Measurements from ENCODE around the gene RAB28.

RAB28 gene

DNA sequence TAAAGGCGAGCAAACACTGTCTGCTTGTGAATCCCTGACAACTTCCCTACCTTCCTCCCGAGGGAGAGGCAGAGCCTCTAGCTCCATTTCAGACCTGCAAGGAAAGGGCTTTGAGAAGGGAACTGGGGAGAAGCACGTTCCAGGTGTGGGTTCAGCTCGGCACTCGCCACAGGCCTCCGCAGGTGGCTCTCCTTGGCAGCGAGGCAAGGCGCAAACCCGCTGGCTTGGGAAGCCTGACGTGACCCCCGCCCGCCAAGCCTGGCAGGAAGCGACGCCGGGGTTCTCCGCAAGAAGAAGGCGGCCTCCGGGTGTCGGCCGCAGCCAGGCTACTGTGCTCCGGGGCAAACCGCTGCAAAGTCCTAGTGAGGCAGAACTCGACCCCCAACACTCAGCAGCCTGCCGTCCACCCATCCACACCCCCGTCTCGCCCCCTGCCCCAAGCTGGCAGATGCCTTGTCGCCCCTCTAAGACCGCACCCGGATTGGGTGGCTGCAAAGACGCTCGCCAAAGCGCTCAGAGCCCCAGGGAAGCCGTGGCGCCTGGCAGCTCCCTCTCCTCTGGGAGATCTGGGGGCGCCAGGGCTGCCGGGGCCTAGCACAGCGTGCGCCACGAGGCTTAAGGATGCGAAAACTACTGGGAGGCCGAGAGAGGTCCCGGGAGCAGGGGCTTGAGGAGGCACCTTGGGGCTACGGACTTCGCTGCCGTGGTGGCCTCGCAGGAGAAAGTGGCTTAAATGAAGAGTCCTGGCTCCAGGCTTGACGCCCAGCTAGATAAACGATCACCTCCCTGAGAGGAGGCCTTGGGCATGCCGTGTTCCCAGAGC, 38.4 kb upstream of the RAB28 start:
- H3K4me3 ChIP-seq (ENCODE audit: low read length in 2 of 2): peak overlapping the region in 1 of 2 donors; percentile 33
- H2BK120ac ChIP-seq (ENCODE audit: low read depth, low read length): no peak overlapping the region
- H3K4me1 ChIP-seq (ENCODE audit: control insufficient read depth in 2 of 2, insufficient read depth in 1 of 2, low read depth in 1 of 2, low read length in 2 of 2): peaks cover 0 to 10% of the 10 kb centered on the region in 2 donors
- no peak overlapping the region for H3K4ac ChIP-seq (ENCODE audit: low read length)
- no CpG with 5 or more reads among the region's 49 CpGs for WGBS, 2 donors (ENCODE audit: extremely low coverage in 2 of 2, insufficient read length in 2 of 2, insufficient replicate concordance in 1 of 2)
- peaks cover 50 to 71% (median 64%) of the 10 kb centered on the region in 3 experiments for H3K27me3 ChIP-seq (ENCODE audit: control insufficient read depth in 3 of 3, insufficient read depth in 3 of 3, low read depth in 1 of 3, low read length in 3 of 3)
- no peaks in the 10 kb centered on the region for H3K36me3 ChIP-seq (replicated peaks in 1 of 2; ENCODE audit: control insufficient read depth in 2 of 2, insufficient read depth in 2 of 2, low read length in 2 of 2)
- H3K79me1 ChIP-seq (ENCODE audit: low read depth, low read length): no peaks in the 10 kb centered on the region
- peak overlapping the region; percentile 86 for H3K18ac ChIP-seq (ENCODE audit: low read length)
- peak overlapping the region; percentile 62 for H3K23ac ChIP-seq (ENCODE audit: low read depth, low read length, poor library complexity)
- peak overlapping the region; percentile 74 for H2AK5ac ChIP-seq (ENCODE audit: low read depth, low read length)
- peak overlapping the region; percentile 53 for H3K4me2 ChIP-seq (ENCODE audit: insufficient read depth, low read length, poor library complexity, severe bottlenecking)
- H3K9ac ChIP-seq (ENCODE audit: low read depth, low read length, poor library complexity): peak overlapping the region; percentile 18
- DNase-seq (ENCODE audit: low spot score): no peak
- H2BK12ac ChIP-seq (ENCODE audit: low read length): peak overlapping the region; percentile 36
- H3K27ac ChIP-seq (replicated peaks; ENCODE audit: low read length): no peak overlapping the region
- no peak overlapping the region for H4K91ac ChIP-seq (ENCODE audit: low read depth, low read length, poor library complexity)
- peaks cover 22 to 30% of the 10 kb centered on the region in 2 donors for H3K9me3 ChIP-seq (replicated peaks in 1 of 2; ENCODE audit: control insufficient read depth in 2 of 2, insufficient read depth in 1 of 2, low read depth in 1 of 2, low read length in 2 of 2)
- peak overlapping the region; percentile 78 for H2AFZ ChIP-seq (ENCODE audit: low read length)
- peak overlapping the region; percentile 55 for H2BK15ac ChIP-seq (ENCODE audit: low read length)
- peak overlapping the region; percentile 51 for H3K14ac ChIP-seq (ENCODE audit: low read length)
- peak overlapping the region; percentile 78 for H4K8ac ChIP-seq (ENCODE audit: low read depth, low read length)
- no peak overlapping the region for H2BK5ac ChIP-seq (ENCODE audit: low read length)

DNA sequence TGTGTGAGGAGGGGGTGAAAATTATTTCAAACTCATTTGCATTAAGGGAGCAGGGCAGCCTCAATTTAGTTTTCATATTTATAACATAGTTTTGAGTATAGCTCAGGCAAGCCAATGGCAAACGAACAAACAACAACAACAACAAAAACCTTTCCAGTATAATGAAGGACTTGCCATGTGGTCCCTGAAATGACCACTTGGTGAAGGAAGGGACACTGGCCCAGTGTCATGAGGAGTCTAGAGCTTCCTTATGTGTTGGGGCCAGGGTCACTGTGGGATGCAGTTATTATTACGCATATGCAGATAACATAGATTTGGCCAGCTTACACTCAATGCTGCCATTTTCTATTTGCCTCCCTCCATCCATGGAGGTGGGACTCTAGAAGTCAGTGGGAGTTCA, 36.9 kb upstream of the RAB28 start:
- Histone ChIP-seq H2BK5ac (ENCODE audit: low read length) (no peak overlapping the region), H3K4me3 (ENCODE audit: low read length in 2 of 2) (no peak overlapping the region), H2BK15ac (ENCODE audit: low read length) (no peak overlapping the region), H3K79me1 (ENCODE audit: low read depth, low read length) (no peaks in the 10 kb centered on the region), H3K4me2 (ENCODE audit: insufficient read depth, low read length, poor library complexity, severe bottlenecking) (no peak overlapping the region), H3K27me3 (ENCODE audit: control insufficient read depth in 3 of 3, insufficient read depth in 3 of 3, low read depth in 1 of 3, low read length in 3 of 3) (peaks cover 38 to 61% (median 49%) of the 10 kb centered on the region in 3 experiments), H3K9me3 (replicated peaks in 1 of 2; ENCODE audit: control insufficient read depth in 2 of 2, insufficient read depth in 1 of 2, low read depth in 1 of 2, low read length in 2 of 2) (peaks cover 22 to 25% of the 10 kb centered on the region in 2 donors), H3K14ac (ENCODE audit: low read length) (no peak overlapping the region), H2BK120ac (ENCODE audit: low read depth, low read length) (no peak overlapping the region), H3K36me3 (replicated peaks in 1 of 2; ENCODE audit: control insufficient read depth in 2 of 2, insufficient read depth in 2 of 2, low read length in 2 of 2) (no peaks in the 10 kb centered on the region), H3K4ac (ENCODE audit: low read length) (no peak overlapping the region), H4K8ac (ENCODE audit: low read depth, low read length) (no peak overlapping the region), H3K27ac (replicated peaks; ENCODE audit: low read length) (no peak overlapping the region), H3K4me1 (ENCODE audit: control insufficient read depth in 2 of 2, insufficient read depth in 1 of 2, low read depth in 1 of 2, low read length in 2 of 2) (peaks cover 0 to 10% of the 10 kb centered on the region in 2 donors), H3K23ac (ENCODE audit: low read depth, low read length, poor library complexity) (no peak overlapping the region), H2AK5ac (ENCODE audit: low read depth, low read length) (no peak overlapping the region), H3K18ac (ENCODE audit: low read length) (no peak overlapping the region), H2BK12ac (ENCODE audit: low read length) (no peak overlapping the region), H4K91ac (ENCODE audit: low read depth, low read length, poor library complexity) (no peak overlapping the region), H3K9ac (ENCODE audit: low read depth, low read length, poor library complexity) (no peak overlapping the region), H2AFZ (ENCODE audit: low read length) (no peak overlapping the region)
- no CpG with 5 or more reads among the region's 2 CpGs for WGBS, 2 donors (ENCODE audit: extremely low coverage in 2 of 2, insufficient read length in 2 of 2, insufficient replicate concordance in 1 of 2)
- DNase-seq (ENCODE audit: low spot score): no peak

DNA sequence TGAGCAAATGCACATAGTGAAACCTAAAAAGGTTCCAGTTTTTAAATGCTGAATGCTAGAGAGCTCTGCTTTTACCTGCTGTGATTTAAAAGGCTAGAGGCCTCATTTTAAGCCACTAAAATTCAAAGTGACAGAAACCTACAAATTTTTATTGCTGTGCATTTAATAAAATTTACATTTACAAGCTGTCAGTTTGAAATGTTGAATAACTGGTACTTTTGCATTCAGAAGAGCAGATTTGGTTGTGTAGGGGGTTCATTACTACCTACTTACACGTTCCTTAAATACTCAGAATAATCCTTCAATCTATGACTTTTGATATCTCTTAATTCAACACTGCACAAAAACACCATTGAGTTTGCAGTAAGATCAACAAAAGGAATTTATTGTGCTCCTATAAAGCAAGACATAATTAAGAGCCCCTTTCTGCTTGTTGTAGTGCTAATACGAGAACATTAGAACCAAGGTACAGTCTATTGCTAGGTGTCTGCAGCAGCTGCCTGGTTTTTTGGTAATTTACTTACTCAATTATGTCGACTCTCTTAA, 32.2 kb upstream of the RAB28 start:
- DNase-seq (ENCODE audit: low spot score): no peak
- Histone ChIP-seq H3K79me1 (ENCODE audit: low read depth, low read length) (no peaks in the 10 kb centered on the region), H4K91ac (ENCODE audit: low read depth, low read length, poor library complexity) (no peak overlapping the region), H3K23ac (ENCODE audit: low read depth, low read length, poor library complexity) (no peak overlapping the region), H3K27me3 (ENCODE audit: control insufficient read depth in 3 of 3, insufficient read depth in 3 of 3, low read depth in 1 of 3, low read length in 3 of 3) (peaks cover 0 to 17% (median 5%) of the 10 kb centered on the region in 3 experiments), H3K4me1 (ENCODE audit: control insufficient read depth in 2 of 2, insufficient read depth in 1 of 2, low read depth in 1 of 2, low read length in 2 of 2) (no peaks in the 10 kb centered on the region), H2BK15ac (ENCODE audit: low read length) (no peak overlapping the region), H2BK5ac (ENCODE audit: low read length) (no peak overlapping the region), H2AK5ac (ENCODE audit: low read depth, low read length) (no peak overlapping the region), H3K27ac (replicated peaks; ENCODE audit: low read length) (no peak overlapping the region), H3K18ac (ENCODE audit: low read length) (no peak overlapping the region), H4K8ac (ENCODE audit: low read depth, low read length) (no peak overlapping the region), H3K9ac (ENCODE audit: low read depth, low read length, poor library complexity) (no peak overlapping the region), H2AFZ (ENCODE audit: low read length) (no peak overlapping the region), H2BK12ac (ENCODE audit: low read length) (no peak overlapping the region), H3K9me3 (replicated peaks in 1 of 2; ENCODE audit: control insufficient read depth in 2 of 2, insufficient read depth in 1 of 2, low read depth in 1 of 2, low read length in 2 of 2) (no peaks in the 10 kb centered on the region), H2BK120ac (ENCODE audit: low read depth, low read length) (no peak overlapping the region), H3K36me3 (replicated peaks in 1 of 2; ENCODE audit: control insufficient read depth in 2 of 2, insufficient read depth in 2 of 2, low read length in 2 of 2) (no peaks in the 10 kb centered on the region), H3K4me3 (ENCODE audit: low read length in 2 of 2) (no peak overlapping the region), H3K14ac (ENCODE audit: low read length) (no peak overlapping the region), H3K4me2 (ENCODE audit: insufficient read depth, low read length, poor library complexity, severe bottlenecking) (no peak overlapping the region), H3K4ac (ENCODE audit: low read length) (no peak overlapping the region)
- WGBS, 2 donors (ENCODE audit: extremely low coverage in 2 of 2, insufficient read length in 2 of 2, insufficient replicate concordance in 1 of 2): no CpG with 5 or more reads among the region's 3 CpGs

DNA sequence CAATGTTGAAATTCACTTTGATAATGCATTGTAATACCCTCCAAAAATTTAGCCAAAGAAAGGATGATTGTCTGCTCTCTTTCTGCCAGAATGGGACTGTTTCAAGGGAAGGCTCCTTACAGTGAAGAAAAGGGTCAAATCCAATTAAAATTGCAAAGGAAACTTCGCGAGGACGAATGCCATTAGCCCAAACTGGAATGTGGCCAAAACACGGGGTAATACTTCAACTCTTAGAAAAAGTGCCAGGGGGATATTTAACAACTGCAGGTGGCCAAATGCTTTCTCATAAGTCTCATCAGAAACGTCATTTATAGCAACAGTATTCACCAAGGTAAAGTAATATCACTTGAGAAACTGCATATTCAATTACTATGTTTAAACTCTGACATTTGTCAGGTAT, 31.1 kb upstream of the RAB28 start:
- H3K4me3 ChIP-seq (ENCODE audit: low read length in 2 of 2): no peak overlapping the region
- no peaks in the 10 kb centered on the region for H3K9me3 ChIP-seq (replicated peaks in 1 of 2; ENCODE audit: control insufficient read depth in 2 of 2, insufficient read depth in 1 of 2, low read depth in 1 of 2, low read length in 2 of 2)
- H4K8ac ChIP-seq (ENCODE audit: low read depth, low read length): no peak overlapping the region
- no CpG with 5 or more reads among the region's 5 CpGs for WGBS, 2 donors (ENCODE audit: extremely low coverage in 2 of 2, insufficient read length in 2 of 2, insufficient replicate concordance in 1 of 2)
- H2BK15ac ChIP-seq (ENCODE audit: low read length): no peak overlapping the region
- no peak overlapping the region for H3K27ac ChIP-seq (replicated peaks; ENCODE audit: low read length)
- no peaks in the 10 kb centered on the region for H3K4me1 ChIP-seq (ENCODE audit: control insufficient read depth in 2 of 2, insufficient read depth in 1 of 2, low read depth in 1 of 2, low read length in 2 of 2)
- no peak overlapping the region for H2BK120ac ChIP-seq (ENCODE audit: low read depth, low read length)
- no peak overlapping the region for H2BK12ac ChIP-seq (ENCODE audit: low read length)
- H3K27me3 ChIP-seq (ENCODE audit: control insufficient read depth in 3 of 3, insufficient read depth in 3 of 3, low read depth in 1 of 3, low read length in 3 of 3): peaks cover 0 to 9% (median 0%) of the 10 kb centered on the region in 3 experiments
- no peak overlapping the region for H3K9ac ChIP-seq (ENCODE audit: low read depth, low read length, poor library complexity)
- no peak overlapping the region for H2AFZ ChIP-seq (ENCODE audit: low read length)
- no peak overlapping the region for H3K4ac ChIP-seq (ENCODE audit: low read length)
- H3K79me1 ChIP-seq (ENCODE audit: low read depth, low read length): no peaks in the 10 kb centered on the region
- H3K14ac ChIP-seq (ENCODE audit: low read length): no peak overlapping the region
- H4K91ac ChIP-seq (ENCODE audit: low read depth, low read length, poor library complexity): no peak overlapping the region
- H3K23ac ChIP-seq (ENCODE audit: low read depth, low read length, poor library complexity): no peak overlapping the region
- H3K4me2 ChIP-seq (ENCODE audit: insufficient read depth, low read length, poor library complexity, severe bottlenecking): no peak overlapping the region
- no peak for DNase-seq (ENCODE audit: low spot score)
- no peak overlapping the region for H2BK5ac ChIP-seq (ENCODE audit: low read length)
- no peak overlapping the region for H3K18ac ChIP-seq (ENCODE audit: low read length)
- no peak overlapping the region for H2AK5ac ChIP-seq (ENCODE audit: low read depth, low read length)
- H3K36me3 ChIP-seq (replicated peaks in 1 of 2; ENCODE audit: control insufficient read depth in 2 of 2, insufficient read depth in 2 of 2, low read length in 2 of 2): no peaks in the 10 kb centered on the region

Data from neuronal stem cell (in vitro differentiated cells).